Measurements from ENCODE around the gene FOXO6. TPM values are rescaled to one million over a fixed set of nuclear protein-coding genes. Genes with fewer than 3 reads are reported as not detected.

FOXO6 gene
- total and polyA plus RNA-seq, 2 donors (not counting 1 experiment from before 2014, with no cell fraction given), result 0.06 to 0.15 TPM

GRCh38 chr1:41333146-41333784 lies 28.0 kb upstream of the FOXO6 start:
- peaks cover 2 to 8% (median 6%) of the 10 kb centered on the region in 3 donors for H3K9me3 ChIP-seq (ENCODE audit: control extremely low read depth in 1 of 3, control insufficient read depth in 2 of 3, insufficient read depth in 1 of 3, low read length in 2 of 3)
- H3K27ac Mint-ChIP-seq, result no peak overlapping the region
- no peaks in the 10 kb centered on the region for H3K36me3 ChIP-seq (replicated peaks in 1 of 2; ENCODE audit: control extremely low read depth in 1 of 2, control insufficient read depth in 1 of 2, extremely low read depth in 1 of 2, insufficient read depth in 2 of 2, low read length in 1 of 2)
- TF ChIP-seq EZH2 (IDR thresholded peaks at IDR 0.05; ENCODE audit: borderline replicate concordance, insufficient read depth, low read depth, low read length, poor library complexity, severe bottlenecking) (no peak), CTCF (IDR thresholded peaks at IDR 0.05) (no peak)
- H4K20me1 ChIP-seq (ENCODE audit: control insufficient read depth, insufficient read depth, low read length, poor library complexity, severe bottlenecking), result no peaks in the 10 kb centered on the region
- H3K4me3 Mint-ChIP-seq, result no peak overlapping the region
- no peaks in the 10 kb centered on the region for H3K4me1 ChIP-seq (ENCODE audit: control insufficient read depth in 2 of 2, insufficient read depth in 2 of 2, low read length in 2 of 2)
- H3K9me3 Mint-ChIP-seq (ENCODE audit: insufficient read depth), result peaks cover 9% of the 10 kb centered on the region
- H3K4me1 Mint-ChIP-seq, result no peaks in the 10 kb centered on the region
- WGBS (ENCODE audit: insufficient coverage), result 58% methylated on average over 3 of the region's 6 CpGs
- H3K27me3 ChIP-seq (replicated peaks in 1 of 4; ENCODE audit: control extremely low read depth in 1 of 4, control insufficient read depth in 3 of 4, insufficient read depth in 4 of 4, low read length in 3 of 4), result no peaks in the 10 kb centered on the region
- no peaks in the 10 kb centered on the region for H3K79me2 ChIP-seq (ENCODE audit: control insufficient read depth, insufficient read depth, low read length)
- H3K4me3 ChIP-seq (ENCODE audit: control extremely low read depth in 1 of 5, extremely low read depth in 1 of 5, insufficient read depth in 1 of 5, low read depth in 2 of 5, low read length in 4 of 5), result no peak overlapping the region
- ATAC-seq (ENCODE audit: low read depth), result no peak
- no peak for DNase-seq
- POLR2A ChIA-PET, result no interaction called here
- CTCF ChIA-PET, result interaction anchor here (0.8 kb wide), 1 partner anchor 82 kb away, joined by 3 read pairs; no protein-coding TSS in a partner anchor
- no peak overlapping the region for H3K9ac ChIP-seq (ENCODE audit: low read length)
- peaks cover 9% of the 10 kb centered on the region for H3K27me3 Mint-ChIP-seq
- no peak overlapping the region for H3K4me2 ChIP-seq (replicated peaks; ENCODE audit: low read depth, low read length, poor library complexity, severe bottlenecking)
- no peak overlapping the region for H3K27ac ChIP-seq (ENCODE audit: low read length in 2 of 2)
- no peak overlapping the region for H2AFZ ChIP-seq (ENCODE audit: insufficient read depth, low read depth, low read length, poor library complexity, severe bottlenecking)
- intact Hi-C loops (cut with micrococcal nuclease), result no loop called here

- Histone ChIP-seq H3K79me2 (ENCODE audit: control insufficient read depth, insufficient read depth, low read length) (no peaks in the 10 kb centered on the region), H3K4me1 (ENCODE audit: control insufficient read depth in 2 of 2, insufficient read depth in 2 of 2, low read length in 2 of 2) (no peaks in the 10 kb centered on the region), H3K4me2 (replicated peaks; ENCODE audit: low read depth, low read length, poor library complexity, severe bottlenecking) (no peak overlapping the region), H3K27me3 (replicated peaks in 1 of 4; ENCODE audit: control extremely low read depth in 1 of 4, control insufficient read depth in 3 of 4, insufficient read depth in 4 of 4, low read length in 3 of 4) (no peaks in the 10 kb centered on the region), H4K20me1 (ENCODE audit: control insufficient read depth, insufficient read depth, low read length, poor library complexity, severe bottlenecking) (no peaks in the 10 kb centered on the region), H3K9me3 (ENCODE audit: control extremely low read depth in 1 of 3, control insufficient read depth in 2 of 3, insufficient read depth in 1 of 3, low read length in 2 of 3) (peaks cover 5 to 19% (median 8%) of the 10 kb centered on the region in 3 donors), H3K9ac (ENCODE audit: low read length) (no peak overlapping the region), H3K36me3 (replicated peaks in 1 of 2; ENCODE audit: control extremely low read depth in 1 of 2, control insufficient read depth in 1 of 2, extremely low read depth in 1 of 2, insufficient read depth in 2 of 2, low read length in 1 of 2) (no peaks in the 10 kb centered on the region), H2AFZ (ENCODE audit: insufficient read depth, low read depth, low read length, poor library complexity, severe bottlenecking) (no peak overlapping the region), H3K4me3 (ENCODE audit: control extremely low read depth in 1 of 5, extremely low read depth in 1 of 5, insufficient read depth in 1 of 5, low read depth in 2 of 5, low read length in 4 of 5) (no peak overlapping the region), H3K27ac (ENCODE audit: low read length in 2 of 2) (no peak overlapping the region)
- intact Hi-C loops (cut with micrococcal nuclease), result no loop called here
- Mint-ChIP-seq H3K27ac (no peak overlapping the region), H3K4me1 (no peaks in the 10 kb centered on the region), H3K27me3 (peaks cover 19% of the 10 kb centered on the region), H3K9me3 (ENCODE audit: insufficient read depth) (peaks cover 8% of the 10 kb centered on the region), H3K4me3 (no peak overlapping the region)
- DNase-seq, result no peak
- POLR2A ChIA-PET, result no interaction called here
- CTCF ChIA-PET, result no interaction called here
- no peak for ATAC-seq (ENCODE audit: low read depth)
- no CpG with 5 or more reads among the region's 1 CpG for WGBS (ENCODE audit: insufficient coverage)
- TF ChIP-seq EZH2 (IDR thresholded peaks at IDR 0.05; ENCODE audit: borderline replicate concordance, insufficient read depth, low read depth, low read length, poor library complexity, severe bottlenecking), result no peak
These were observed 22.4 kb upstream of the FOXO6 start for GRCh38 chr1:41338820-41339219.

Measured in B cell (primary cell).